DND-41 (cell line): ENCODE measurements around the gene CNIH1.

Experiments
- EZH2 ChIP-seq: IDR thresholded peaks from 3 replicates; pipeline ENCODE4 v1.6.1; 2012; ENCODE audit warnings: borderline replicate concordance, low read depth, mild to moderate bottlenecking, moderate library complexity, low read length, inconsistent platforms; ENCODE audit not compliant: severe bottlenecking
- TF ChIP-seq, protein P1 (sequence below): IDR thresholded peaks from 2 replicates; pipeline ENCODE4 v1.5.1; 2012; ENCODE audit warnings: borderline replicate concordance, low read length, moderate library complexity, mild to moderate bottlenecking; ENCODE audit not compliant: poor library complexity, severe bottlenecking; ENCODE audit errors: extremely low read depth

DNA sequence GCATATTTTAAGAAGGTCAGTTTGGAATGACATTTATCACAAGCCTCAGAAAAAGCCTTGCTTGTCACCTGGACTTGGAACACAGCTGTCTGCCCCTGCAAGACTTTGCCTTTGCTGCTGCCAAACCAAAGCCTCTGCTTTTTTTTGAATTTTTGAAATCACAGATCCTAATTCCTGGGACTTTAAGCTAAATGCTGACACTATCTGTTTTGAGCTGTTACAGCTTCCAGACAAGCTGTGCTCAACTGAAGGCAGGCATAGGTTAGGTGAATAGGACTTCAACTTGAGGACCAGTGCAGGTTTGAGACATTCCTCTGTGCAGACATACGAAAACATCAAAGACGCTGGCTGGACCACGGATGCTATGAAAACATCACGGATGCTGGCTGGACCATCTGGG is 55.6 kb downstream of the CNIH1 start:
- TF ChIP-seq, protein P1, sequence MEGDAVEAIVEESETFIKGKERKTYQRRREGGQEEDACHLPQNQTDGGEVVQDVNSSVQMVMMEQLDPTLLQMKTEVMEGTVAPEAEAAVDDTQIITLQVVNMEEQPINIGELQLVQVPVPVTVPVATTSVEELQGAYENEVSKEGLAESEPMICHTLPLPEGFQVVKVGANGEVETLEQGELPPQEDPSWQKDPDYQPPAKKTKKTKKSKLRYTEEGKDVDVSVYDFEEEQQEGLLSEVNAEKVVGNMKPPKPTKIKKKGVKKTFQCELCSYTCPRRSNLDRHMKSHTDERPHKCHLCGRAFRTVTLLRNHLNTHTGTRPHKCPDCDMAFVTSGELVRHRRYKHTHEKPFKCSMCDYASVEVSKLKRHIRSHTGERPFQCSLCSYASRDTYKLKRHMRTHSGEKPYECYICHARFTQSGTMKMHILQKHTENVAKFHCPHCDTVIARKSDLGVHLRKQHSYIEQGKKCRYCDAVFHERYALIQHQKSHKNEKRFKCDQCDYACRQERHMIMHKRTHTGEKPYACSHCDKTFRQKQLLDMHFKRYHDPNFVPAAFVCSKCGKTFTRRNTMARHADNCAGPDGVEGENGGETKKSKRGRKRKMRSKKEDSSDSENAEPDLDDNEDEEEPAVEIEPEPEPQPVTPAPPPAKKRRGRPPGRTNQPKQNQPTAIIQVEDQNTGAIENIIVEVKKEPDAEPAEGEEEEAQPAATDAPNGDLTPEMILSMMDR = no peak
- no peak for TF ChIP-seq EZH2
